Measurements from ENCODE around the gene ATP8B2.
A peak's percentile ranks its signal among the peaks of the same experiment; 100 is the strongest.

ATP8B2 gene

DNA sequence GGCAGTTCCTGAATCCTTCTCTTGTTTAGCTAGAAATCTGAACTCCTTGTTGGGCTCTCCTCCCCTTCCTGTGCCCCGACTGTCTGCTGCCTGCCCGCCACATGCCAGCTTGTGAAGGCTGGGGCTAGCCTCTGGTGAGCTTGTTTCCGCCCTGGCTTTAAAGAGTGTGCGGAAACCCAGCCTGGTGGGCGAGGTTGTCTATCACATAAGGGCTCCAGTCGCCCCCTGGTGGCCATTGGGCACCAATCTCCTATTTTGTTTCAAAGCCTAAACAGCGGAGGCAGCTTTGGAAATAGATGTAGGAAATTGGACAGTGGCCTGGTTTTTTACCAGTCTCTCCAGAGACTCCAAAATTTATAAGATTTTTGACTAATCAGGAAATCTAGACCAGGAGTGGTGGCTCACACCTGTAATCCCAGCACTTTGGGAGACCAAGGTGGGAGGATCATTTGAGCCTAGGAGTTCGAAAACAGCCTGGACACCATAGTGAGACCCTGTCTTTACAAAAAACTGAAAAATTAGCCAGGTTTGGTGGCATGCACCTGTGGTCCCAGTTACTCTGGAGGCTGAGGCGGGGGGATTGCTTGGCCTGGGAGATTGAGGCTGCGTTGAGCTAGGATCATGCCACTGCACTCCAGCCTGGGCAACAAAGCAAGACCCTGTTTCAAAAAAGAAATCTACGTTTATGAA lies 9.8 kb downstream of the ATP8B2 start (continued):
- TF ChIP-seq ZFHX2 (tag by site-specific recombination; conservative IDR thresholded peaks at IDR 0.05): peak; percentile 62
- TF ChIP-seq ZBTB48 (tag by site-specific recombination; IDR thresholded peaks at IDR 0.05): no peak
- TF ChIP-seq, protein P1, sequence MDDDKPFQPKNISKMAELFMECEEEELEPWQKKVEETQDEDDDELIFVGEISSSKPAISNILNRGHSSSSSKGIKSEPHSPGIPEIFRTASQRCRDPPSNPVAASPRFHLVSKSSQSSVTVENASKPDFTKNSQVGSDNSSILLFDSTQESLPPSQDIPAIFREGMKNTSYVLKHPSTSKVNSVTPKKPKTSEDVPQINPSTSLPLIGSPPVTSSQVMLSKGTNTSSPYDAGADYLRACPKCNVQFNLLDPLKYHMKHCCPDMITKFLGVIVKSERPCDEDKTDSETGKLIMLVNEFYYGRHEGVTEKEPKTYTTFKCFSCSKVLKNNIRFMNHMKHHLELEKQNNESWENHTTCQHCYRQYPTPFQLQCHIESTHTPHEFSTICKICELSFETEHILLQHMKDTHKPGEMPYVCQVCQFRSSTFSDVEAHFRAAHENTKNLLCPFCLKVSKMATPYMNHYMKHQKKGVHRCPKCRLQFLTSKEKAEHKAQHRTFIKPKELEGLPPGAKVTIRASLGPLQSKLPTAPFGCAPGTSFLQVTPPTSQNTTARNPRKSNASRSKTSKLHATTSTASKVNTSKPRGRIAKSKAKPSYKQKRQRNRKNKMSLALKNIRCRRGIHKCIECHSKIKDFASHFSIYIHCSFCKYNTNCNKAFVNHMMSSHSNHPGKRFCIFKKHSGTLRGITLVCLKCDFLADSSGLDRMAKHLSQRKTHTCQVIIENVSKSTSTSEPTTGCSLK (tag by site-specific recombination; IDR thresholded peaks at IDR 0.05): no peak
- no peak for TF ChIP-seq REPIN1 (tag by site-specific recombination; IDR thresholded peaks at IDR 0.05; ENCODE audit: low read depth)
- TF ChIP-seq, protein P2, sequence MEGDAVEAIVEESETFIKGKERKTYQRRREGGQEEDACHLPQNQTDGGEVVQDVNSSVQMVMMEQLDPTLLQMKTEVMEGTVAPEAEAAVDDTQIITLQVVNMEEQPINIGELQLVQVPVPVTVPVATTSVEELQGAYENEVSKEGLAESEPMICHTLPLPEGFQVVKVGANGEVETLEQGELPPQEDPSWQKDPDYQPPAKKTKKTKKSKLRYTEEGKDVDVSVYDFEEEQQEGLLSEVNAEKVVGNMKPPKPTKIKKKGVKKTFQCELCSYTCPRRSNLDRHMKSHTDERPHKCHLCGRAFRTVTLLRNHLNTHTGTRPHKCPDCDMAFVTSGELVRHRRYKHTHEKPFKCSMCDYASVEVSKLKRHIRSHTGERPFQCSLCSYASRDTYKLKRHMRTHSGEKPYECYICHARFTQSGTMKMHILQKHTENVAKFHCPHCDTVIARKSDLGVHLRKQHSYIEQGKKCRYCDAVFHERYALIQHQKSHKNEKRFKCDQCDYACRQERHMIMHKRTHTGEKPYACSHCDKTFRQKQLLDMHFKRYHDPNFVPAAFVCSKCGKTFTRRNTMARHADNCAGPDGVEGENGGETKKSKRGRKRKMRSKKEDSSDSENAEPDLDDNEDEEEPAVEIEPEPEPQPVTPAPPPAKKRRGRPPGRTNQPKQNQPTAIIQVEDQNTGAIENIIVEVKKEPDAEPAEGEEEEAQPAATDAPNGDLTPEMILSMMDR (tag by site-specific recombination; IDR thresholded peaks at IDR 0.05): peak; percentile 44; the same call in 1 of the 2 replicates
- TF ChIP-seq HOXA7 (CRISPR knock-in tag; IDR thresholded peaks at IDR 0.05; ENCODE audit: borderline replicate concordance): no peak
- TF ChIP-seq ZNF311 (tag by site-specific recombination; IDR thresholded peaks at IDR 0.05; ENCODE audit: borderline replicate concordance): no peak
- TF ChIP-seq ZNF654 (tag by site-specific recombination; IDR thresholded peaks at IDR 0.05; ENCODE audit: low read depth): peak; percentile 49
- peak; percentile 88; the same call in 1 of the 2 replicates for TF ChIP-seq ZNF121 (tag by site-specific recombination; IDR thresholded peaks at IDR 0.05)
- peak; percentile 62; the same call in 1 of the 2 replicates for TF ChIP-seq KLF8 (tag by site-specific recombination; IDR thresholded peaks at IDR 0.05)
- peak; percentile 54; the same call in 1 of the 2 replicates for TF ChIP-seq ZSCAN4 (tag by site-specific recombination; IDR thresholded peaks at IDR 0.05)
- TF ChIP-seq ZNF677 (tag by site-specific recombination; IDR thresholded peaks at IDR 0.05): no peak
- TF ChIP-seq, protein P3, sequence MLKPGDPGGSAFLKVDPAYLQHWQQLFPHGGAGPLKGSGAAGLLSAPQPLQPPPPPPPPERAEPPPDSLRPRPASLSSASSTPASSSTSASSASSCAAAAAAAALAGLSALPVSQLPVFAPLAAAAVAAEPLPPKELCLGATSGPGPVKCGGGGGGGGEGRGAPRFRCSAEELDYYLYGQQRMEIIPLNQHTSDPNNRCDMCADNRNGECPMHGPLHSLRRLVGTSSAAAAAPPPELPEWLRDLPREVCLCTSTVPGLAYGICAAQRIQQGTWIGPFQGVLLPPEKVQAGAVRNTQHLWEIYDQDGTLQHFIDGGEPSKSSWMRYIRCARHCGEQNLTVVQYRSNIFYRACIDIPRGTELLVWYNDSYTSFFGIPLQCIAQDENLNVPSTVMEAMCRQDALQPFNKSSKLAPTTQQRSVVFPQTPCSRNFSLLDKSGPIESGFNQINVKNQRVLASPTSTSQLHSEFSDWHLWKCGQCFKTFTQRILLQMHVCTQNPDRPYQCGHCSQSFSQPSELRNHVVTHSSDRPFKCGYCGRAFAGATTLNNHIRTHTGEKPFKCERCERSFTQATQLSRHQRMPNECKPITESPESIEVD (tag by site-specific recombination; IDR thresholded peaks at IDR 0.05): no peak
- peak; percentile 36; the same call in 1 of the 2 replicates for TF ChIP-seq EGR2 (tag by site-specific recombination; IDR thresholded peaks at IDR 0.05; ENCODE audit: low read depth)

DNA sequence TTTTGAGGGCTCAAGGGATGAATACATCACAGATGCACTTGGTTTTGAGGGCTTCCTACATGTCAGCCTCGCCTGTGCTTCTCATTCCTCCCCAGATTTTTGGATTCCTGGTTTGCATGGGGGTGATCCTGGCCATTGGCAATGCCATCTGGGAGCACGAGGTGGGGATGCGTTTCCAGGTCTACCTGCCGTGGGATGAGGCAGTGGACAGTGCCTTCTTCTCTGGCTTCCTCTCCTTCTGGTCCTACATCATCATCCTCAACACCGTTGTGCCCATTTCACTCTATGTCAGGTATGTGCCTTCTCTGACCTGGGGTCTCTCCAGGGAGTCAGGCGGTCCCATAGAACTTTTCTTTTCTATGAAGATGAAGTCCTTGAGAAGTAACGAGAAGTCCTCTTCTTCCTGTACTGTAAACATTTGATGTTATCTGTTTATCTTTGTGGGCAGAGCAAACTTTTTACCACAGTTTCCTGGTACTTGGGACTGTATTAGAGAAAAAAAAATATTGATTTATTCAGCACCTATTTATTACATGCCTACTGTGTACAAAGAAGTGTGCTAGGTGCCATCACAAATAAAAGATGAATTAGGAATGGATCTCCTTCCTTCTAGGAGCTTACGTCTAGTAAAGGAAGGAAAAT lies 12.0 kb downstream of the ATP8B2 start:
- no peak overlapping the region for H3K4me3 ChIP-seq (ENCODE audit: low read depth, low read length)
- POLR2A ChIA-PET: no interaction called here
- CTCF ChIA-PET: interaction anchor here (0.6 to 3.5 kb wide), 9 partner anchors 8 to 316 kb away, joined by 3 to 68 read pairs (median 4); partner anchors contain the start of genes ATP8B2 and HAX1
- H3K27ac ChIP-seq (ENCODE audit: extremely low read depth, low read depth, low read length): no peak overlapping the region
- H3K36me3 ChIP-seq (ENCODE audit: control insufficient read depth in 2 of 2, insufficient read depth in 1 of 2, low read length in 2 of 2): peaks cover 28 to 86% of the 10 kb centered on the region in 2 experiments; a peak in 2 of 3 replicates
- no peaks in the 10 kb centered on the region for H3K9me3 ChIP-seq (ENCODE audit: control insufficient read depth, insufficient read depth, low read depth, low read length)
- no peaks in the 10 kb centered on the region for H3K4me1 ChIP-seq (ENCODE audit: control insufficient read depth, insufficient read depth, low read length)
- TF ChIP-seq, protein P4, sequence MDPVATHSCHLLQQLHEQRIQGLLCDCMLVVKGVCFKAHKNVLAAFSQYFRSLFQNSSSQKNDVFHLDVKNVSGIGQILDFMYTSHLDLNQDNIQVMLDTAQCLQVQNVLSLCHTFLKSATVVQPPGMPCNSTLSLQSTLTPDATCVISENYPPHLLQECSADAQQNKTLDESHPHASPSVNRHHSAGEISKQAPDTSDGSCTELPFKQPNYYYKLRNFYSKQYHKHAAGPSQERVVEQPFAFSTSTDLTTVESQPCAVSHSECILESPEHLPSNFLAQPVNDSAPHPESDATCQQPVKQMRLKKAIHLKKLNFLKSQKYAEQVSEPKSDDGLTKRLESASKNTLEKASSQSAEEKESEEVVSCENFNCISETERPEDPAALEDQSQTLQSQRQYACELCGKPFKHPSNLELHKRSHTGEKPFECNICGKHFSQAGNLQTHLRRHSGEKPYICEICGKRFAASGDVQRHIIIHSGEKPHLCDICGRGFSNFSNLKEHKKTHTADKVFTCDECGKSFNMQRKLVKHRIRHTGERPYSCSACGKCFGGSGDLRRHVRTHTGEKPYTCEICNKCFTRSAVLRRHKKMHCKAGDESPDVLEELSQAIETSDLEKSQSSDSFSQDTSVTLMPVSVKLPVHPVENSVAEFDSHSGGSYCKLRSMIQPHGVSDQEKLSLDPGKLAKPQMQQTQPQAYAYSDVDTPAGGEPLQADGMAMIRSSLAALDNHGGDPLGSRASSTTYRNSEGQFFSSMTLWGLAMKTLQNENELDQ (tag by site-specific recombination; IDR thresholded peaks at IDR 0.05; ENCODE audit: low read depth): no peak
- TF ChIP-seq ZBTB17 (tag by site-specific recombination; IDR thresholded peaks at IDR 0.05) (no peak), ZNF341 (tag by site-specific recombination; IDR thresholded peaks at IDR 0.05; ENCODE audit: low read depth) (no peak), ZNF677 (tag by site-specific recombination; IDR thresholded peaks at IDR 0.05) (no peak), ZFP3 (tag by site-specific recombination; IDR thresholded peaks at IDR 0.05; ENCODE audit: low read depth) (no peak), ZFP41 (tag by site-specific recombination; IDR thresholded peaks at IDR 0.05; ENCODE audit: borderline replicate concordance) (no peak), ZNF473 (tag by site-specific recombination; IDR thresholded peaks at IDR 0.05) (no peak)
- TF ChIP-seq, protein P5, sequence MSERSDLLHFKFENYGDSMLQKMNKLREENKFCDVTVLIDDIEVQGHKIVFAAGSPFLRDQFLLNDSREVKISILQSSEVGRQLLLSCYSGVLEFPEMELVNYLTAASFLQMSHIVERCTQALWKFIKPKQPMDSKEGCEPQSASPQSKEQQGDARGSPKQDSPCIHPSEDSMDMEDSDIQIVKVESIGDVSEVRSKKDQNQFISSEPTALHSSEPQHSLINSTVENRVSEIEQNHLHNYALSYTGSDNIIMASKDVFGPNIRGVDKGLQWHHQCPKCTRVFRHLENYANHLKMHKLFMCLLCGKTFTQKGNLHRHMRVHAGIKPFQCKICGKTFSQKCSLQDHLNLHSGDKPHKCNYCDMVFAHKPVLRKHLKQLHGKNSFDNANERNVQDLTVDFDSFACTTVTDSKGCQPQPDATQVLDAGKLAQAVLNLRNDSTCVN (tag by site-specific recombination; optimal IDR thresholded peaks at IDR 0.05): no peak

Measured in HEK293 (cell line).